Gastroesophageal sphincter (tissue), 3 donors: ENCODE data around the gene CNTN5.

Source experiments
- EP300 ChIP-seq: sonication (generic); formaldehyde crosslinking; IDR thresholded peaks from one replicate; pipeline ENCODE4 v1.6.1; 2017; ENCODE audit warnings: antibody characterized with exemption, mild to moderate bottlenecking
- POLR2AphosphoS5 ChIP-seq: sonication (generic); formaldehyde crosslinking; IDR thresholded peaks from one replicate; pipeline ENCODE4 v1.6.1; 2017; ENCODE audit warnings: antibody characterized with exemption
- TF ChIP-seq, protein P1 (sequence below), 4 experiments: fragments of 200-600 bp in 2 of 4; fragments of 450-650 bp in 2 of 4; sonication (generic) in 1 of 4; IDR thresholded peaks; one replicate each; pipeline ENCODE4 v1.5.1; 2017 to 2019; ENCODE audit warnings: antibody characterized with exemption in 4 of 4, mild to moderate bottlenecking in 2 of 4, moderate library complexity in 2 of 4

DNA sequence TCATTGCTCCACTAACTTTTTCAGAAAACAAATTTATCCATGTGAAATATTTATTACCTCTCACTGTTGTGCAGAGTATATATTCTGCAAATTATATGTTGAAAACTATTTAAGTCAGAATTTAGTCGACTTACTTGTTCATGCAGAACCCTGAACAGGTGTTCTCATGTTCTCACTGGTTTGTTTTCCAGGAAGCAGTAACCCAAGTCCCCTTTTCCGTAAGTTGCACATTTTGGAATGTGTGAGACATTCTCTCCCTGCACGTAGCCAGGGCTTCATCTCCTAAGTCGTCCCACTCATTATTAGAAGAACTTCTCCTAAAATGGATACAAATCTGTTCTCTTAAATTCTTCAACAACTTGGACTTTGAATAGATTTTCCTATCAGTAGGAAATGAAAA lies 524.9 kb downstream of the CNTN5 start:
- TF ChIP-seq, protein P1, sequence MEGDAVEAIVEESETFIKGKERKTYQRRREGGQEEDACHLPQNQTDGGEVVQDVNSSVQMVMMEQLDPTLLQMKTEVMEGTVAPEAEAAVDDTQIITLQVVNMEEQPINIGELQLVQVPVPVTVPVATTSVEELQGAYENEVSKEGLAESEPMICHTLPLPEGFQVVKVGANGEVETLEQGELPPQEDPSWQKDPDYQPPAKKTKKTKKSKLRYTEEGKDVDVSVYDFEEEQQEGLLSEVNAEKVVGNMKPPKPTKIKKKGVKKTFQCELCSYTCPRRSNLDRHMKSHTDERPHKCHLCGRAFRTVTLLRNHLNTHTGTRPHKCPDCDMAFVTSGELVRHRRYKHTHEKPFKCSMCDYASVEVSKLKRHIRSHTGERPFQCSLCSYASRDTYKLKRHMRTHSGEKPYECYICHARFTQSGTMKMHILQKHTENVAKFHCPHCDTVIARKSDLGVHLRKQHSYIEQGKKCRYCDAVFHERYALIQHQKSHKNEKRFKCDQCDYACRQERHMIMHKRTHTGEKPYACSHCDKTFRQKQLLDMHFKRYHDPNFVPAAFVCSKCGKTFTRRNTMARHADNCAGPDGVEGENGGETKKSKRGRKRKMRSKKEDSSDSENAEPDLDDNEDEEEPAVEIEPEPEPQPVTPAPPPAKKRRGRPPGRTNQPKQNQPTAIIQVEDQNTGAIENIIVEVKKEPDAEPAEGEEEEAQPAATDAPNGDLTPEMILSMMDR (IDR thresholded peaks at IDR 0.05) = no peak
- TF ChIP-seq EP300 (no peak), POLR2AphosphoS5 (no peak)
